HEK293 (cell line): Measurements from ENCODE around the gene GOLT1B.
A peak's percentile ranks its signal among the peaks of the same experiment; 100 is the strongest.

Source experiments
- GFI1B ChIP-seq: fragments of 450-650 bp; formaldehyde crosslinking; IDR thresholded peaks from 2 replicates; pipeline ENCODE4 v1.5.1; 2016; ENCODE audit warnings: missing biosample characterization, missing genetic modification characterization
- KLF16 ChIP-seq: fragments of 450-650 bp; formaldehyde crosslinking; IDR thresholded peaks from 2 replicates; pipeline ENCODE4 v1.5.1; 2017; ENCODE audit warnings: missing biosample characterization, missing genetic modification characterization
- KLF7 ChIP-seq: fragments of 450-650 bp; formaldehyde crosslinking; IDR thresholded peaks from 2 replicates; pipeline ENCODE4 v1.5.1; 2016; ENCODE audit warnings: missing biosample characterization, missing genetic modification characterization, borderline replicate concordance
- MZF1 ChIP-seq: fragments of 450-650 bp; formaldehyde crosslinking; IDR thresholded peaks from 2 replicates; pipeline ENCODE4 v1.5.1; 2017; ENCODE audit warnings: missing biosample characterization, missing genetic modification characterization, borderline replicate concordance
- PRDM1 ChIP-seq: fragments of 450-650 bp; formaldehyde crosslinking; IDR thresholded peaks from 2 replicates; pipeline ENCODE4; 2016; ENCODE audit warnings: missing biosample characterization, missing genetic modification characterization
- TCF7L2 ChIP-seq: IDR thresholded peaks from 2 replicates; pipeline ENCODE4 v1.6.1; 2011; ENCODE audit warnings: low read depth, mild to moderate bottlenecking, inconsistent platforms, low read length, moderate library complexity, borderline replicate concordance
- ZBTB7A ChIP-seq: fragments of 450-650 bp; formaldehyde crosslinking; IDR thresholded peaks from 2 replicates; pipeline ENCODE4 v1.5.1; 2016; ENCODE audit warnings: low read depth, missing biosample characterization, missing genetic modification characterization
- ZNF133 ChIP-seq: fragments of 450-650 bp; formaldehyde crosslinking; IDR thresholded peaks from 2 replicates; pipeline ENCODE4 v1.5.1; 2016; ENCODE audit warnings: missing biosample characterization, missing genetic modification characterization
- ZNF138 ChIP-seq: fragments of 450-650 bp; formaldehyde crosslinking; IDR thresholded peaks from 2 replicates; pipeline ENCODE4 v1.5.1; 2016; ENCODE audit warnings: missing biosample characterization, missing genetic modification characterization, borderline replicate concordance
- ZNF146 ChIP-seq: fragments of 450-650 bp; formaldehyde crosslinking; IDR thresholded peaks from 2 replicates; pipeline ENCODE4 v1.5.1; 2016; ENCODE audit warnings: missing biosample characterization, missing genetic modification characterization
- ZNF174 ChIP-seq: fragments of 450-650 bp; formaldehyde crosslinking; IDR thresholded peaks from 2 replicates; pipeline ENCODE4 v1.5.0; 2017; ENCODE audit warnings: missing biosample characterization, mild to moderate bottlenecking, missing genetic modification characterization
- ZNF292 ChIP-seq: fragments of 450-650 bp; formaldehyde crosslinking; IDR thresholded peaks from 2 replicates; pipeline ENCODE4 v1.5.1; 2016; ENCODE audit warnings: low read depth, missing biosample characterization, missing genetic modification characterization, borderline replicate concordance
- ZNF302 ChIP-seq: fragments of 450-650 bp; formaldehyde crosslinking; IDR thresholded peaks from 2 replicates; pipeline ENCODE4 v1.5.1; 2016; ENCODE audit warnings: missing biosample characterization, missing genetic modification characterization, low read depth
- ZNF514 ChIP-seq: fragments of 450-650 bp; formaldehyde crosslinking; IDR thresholded peaks from 2 replicates; pipeline ENCODE4 v1.5.1; 2016; ENCODE audit warnings: missing biosample characterization, missing genetic modification characterization
- ZNF530 ChIP-seq: fragments of 450-650 bp; formaldehyde crosslinking; IDR thresholded peaks from 2 replicates; pipeline ENCODE4 v1.5.1; 2016; ENCODE audit warnings: low read depth, missing biosample characterization, missing genetic modification characterization
- ZNF585B ChIP-seq: fragments of 450-650 bp; formaldehyde crosslinking; IDR thresholded peaks from 2 replicates; pipeline ENCODE4 v1.5.1; 2016; ENCODE audit warnings: missing biosample characterization, missing genetic modification characterization
- ZNF610 ChIP-seq: fragments of 450-650 bp; formaldehyde crosslinking; IDR thresholded peaks from 2 replicates; pipeline ENCODE4 v1.5.1; 2016; ENCODE audit warnings: missing biosample characterization, missing genetic modification characterization, borderline replicate concordance
- ZNF660 ChIP-seq: fragments of 450-650 bp; IDR thresholded peaks from 2 replicates; pipeline ENCODE4 v1.5.1; 2018; ENCODE audit warnings: missing biosample characterization, mild to moderate bottlenecking, missing genetic modification characterization
- ZNF670 ChIP-seq: fragments of 450-650 bp; formaldehyde crosslinking; IDR thresholded peaks from 2 replicates; pipeline ENCODE4 v1.5.1; 2016; ENCODE audit warnings: missing biosample characterization, missing genetic modification characterization, low read depth
- ZNF830 ChIP-seq: fragments of 450-650 bp; IDR thresholded peaks from 2 replicates; pipeline ENCODE4 v1.5.0; 2018; ENCODE audit warnings: missing biosample characterization, missing genetic modification characterization, low read depth, mild to moderate bottlenecking, moderate library complexity
- ZSCAN16 ChIP-seq: fragments of 450-650 bp; formaldehyde crosslinking; IDR thresholded peaks from 2 replicates; pipeline ENCODE4 v1.5.1; 2016; ENCODE audit warnings: missing biosample characterization, missing genetic modification characterization
- TF ChIP-seq, protein P1 (sequence below): fragments of 450-650 bp; formaldehyde crosslinking; IDR thresholded peaks from 2 replicates; pipeline ENCODE4 v1.5.1; 2016; ENCODE audit warnings: missing biosample characterization, missing genetic modification characterization
- TF ChIP-seq, protein P2 (sequence below): fragments of 450-650 bp; formaldehyde crosslinking; IDR thresholded peaks from 2 replicates; pipeline ENCODE4 v1.5.1; 2016; ENCODE audit warnings: missing biosample characterization, missing genetic modification characterization
- TF ChIP-seq, protein P3 (sequence below): fragments of 450-650 bp; formaldehyde crosslinking; IDR thresholded peaks from 2 replicates; pipeline ENCODE4 v1.5.1; 2016; ENCODE audit warnings: missing biosample characterization, missing genetic modification characterization
- TF ChIP-seq, protein P4 (sequence below): fragments of 450-650 bp; formaldehyde crosslinking; IDR thresholded peaks from 2 replicates; pipeline ENCODE4 v1.5.1; 2017; ENCODE audit warnings: missing biosample characterization, mild to moderate bottlenecking, missing genetic modification characterization, moderate library complexity
- TF ChIP-seq, protein P5 (sequence below): fragments of 450-650 bp; formaldehyde crosslinking; IDR thresholded peaks from 2 replicates; pipeline ENCODE4 v1.5.1; 2016; ENCODE audit warnings: missing biosample characterization, missing genetic modification characterization
- TF ChIP-seq, protein P6 (sequence below): fragments of 450-650 bp; formaldehyde crosslinking; IDR thresholded peaks from 2 replicates; pipeline ENCODE4 v1.5.1; 2016; ENCODE audit warnings: missing biosample characterization, missing genetic modification characterization
- TF ChIP-seq, protein P7 (sequence below): fragments of 450-650 bp; formaldehyde crosslinking; IDR thresholded peaks from 2 replicates; pipeline ENCODE4 v1.5.1; 2016; ENCODE audit warnings: missing biosample characterization, missing genetic modification characterization, borderline replicate concordance

The GOLT1B gene

DNA sequence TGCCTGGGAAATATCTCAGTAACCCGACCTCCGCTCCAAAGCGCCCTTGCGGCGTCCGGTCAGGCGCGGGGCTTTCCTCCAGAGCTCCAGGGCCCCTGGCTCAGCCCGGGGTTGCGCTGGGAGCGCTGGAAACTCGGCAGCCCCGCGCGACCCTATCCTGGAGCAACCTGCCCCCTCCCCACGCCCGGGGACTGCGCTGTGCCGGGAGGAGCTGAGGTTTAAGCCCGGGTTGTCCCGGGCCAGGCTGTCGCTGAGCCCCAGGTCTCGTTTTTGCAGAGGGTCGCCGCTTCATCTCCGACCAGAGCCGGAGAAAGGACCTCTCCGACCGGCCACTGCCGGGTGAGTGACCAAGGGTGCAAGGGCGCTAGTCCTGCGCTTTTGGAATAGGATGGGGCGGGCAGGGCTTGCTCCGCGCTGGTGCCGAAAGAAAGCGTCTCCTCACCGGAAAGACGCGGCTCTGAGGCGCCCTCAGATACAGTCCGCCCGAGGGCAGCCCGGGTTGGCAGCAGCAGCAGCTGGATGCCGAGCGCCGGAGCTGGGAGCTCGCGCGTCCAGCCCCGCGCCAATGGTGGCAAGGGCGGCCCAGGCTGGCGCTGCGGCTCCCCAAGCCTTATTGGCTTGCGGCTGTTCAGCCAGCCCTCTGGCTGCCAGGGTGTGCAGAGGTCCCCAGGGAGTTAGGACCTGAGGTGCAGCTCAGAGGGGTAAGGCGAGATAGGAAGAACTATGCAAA lies 26.0 kb downstream of the GOLT1B start (continued):
- TF ChIP-seq, protein P1, sequence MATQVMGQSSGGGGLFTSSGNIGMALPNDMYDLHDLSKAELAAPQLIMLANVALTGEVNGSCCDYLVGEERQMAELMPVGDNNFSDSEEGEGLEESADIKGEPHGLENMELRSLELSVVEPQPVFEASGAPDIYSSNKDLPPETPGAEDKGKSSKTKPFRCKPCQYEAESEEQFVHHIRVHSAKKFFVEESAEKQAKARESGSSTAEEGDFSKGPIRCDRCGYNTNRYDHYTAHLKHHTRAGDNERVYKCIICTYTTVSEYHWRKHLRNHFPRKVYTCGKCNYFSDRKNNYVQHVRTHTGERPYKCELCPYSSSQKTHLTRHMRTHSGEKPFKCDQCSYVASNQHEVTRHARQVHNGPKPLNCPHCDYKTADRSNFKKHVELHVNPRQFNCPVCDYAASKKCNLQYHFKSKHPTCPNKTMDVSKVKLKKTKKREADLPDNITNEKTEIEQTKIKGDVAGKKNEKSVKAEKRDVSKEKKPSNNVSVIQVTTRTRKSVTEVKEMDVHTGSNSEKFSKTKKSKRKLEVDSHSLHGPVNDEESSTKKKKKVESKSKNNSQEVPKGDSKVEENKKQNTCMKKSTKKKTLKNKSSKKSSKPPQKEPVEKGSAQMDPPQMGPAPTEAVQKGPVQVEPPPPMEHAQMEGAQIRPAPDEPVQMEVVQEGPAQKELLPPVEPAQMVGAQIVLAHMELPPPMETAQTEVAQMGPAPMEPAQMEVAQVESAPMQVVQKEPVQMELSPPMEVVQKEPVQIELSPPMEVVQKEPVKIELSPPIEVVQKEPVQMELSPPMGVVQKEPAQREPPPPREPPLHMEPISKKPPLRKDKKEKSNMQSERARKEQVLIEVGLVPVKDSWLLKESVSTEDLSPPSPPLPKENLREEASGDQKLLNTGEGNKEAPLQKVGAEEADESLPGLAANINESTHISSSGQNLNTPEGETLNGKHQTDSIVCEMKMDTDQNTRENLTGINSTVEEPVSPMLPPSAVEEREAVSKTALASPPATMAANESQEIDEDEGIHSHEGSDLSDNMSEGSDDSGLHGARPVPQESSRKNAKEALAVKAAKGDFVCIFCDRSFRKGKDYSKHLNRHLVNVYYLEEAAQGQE (tag by site-specific recombination), result no peak
- TF ChIP-seq, protein P2, sequence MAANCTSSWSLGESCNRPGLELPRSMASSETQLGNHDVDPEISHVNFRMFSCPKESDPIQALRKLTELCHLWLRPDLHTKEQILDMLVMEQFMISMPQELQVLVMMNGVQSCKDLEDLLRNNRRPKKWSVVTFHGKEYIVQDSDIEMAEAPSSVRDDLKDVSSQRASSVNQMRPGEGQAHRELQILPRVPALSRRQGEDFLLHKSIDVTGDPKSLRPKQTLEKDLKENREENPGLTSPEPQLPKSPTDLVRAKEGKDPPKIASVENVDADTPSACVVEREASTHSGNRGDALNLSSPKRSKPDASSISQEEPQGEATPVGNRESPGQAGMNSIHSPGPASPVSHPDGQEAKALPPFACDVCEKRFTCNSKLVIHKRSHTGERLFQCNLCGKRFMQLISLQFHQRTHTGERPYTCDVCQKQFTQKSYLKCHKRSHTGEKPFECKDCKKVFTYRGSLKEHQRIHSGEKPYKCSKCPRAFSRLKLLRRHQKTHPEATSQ (tag by site-specific recombination), result no peak
- TF ChIP-seq TCF7L2, result no peak
- TF ChIP-seq, protein P3, sequence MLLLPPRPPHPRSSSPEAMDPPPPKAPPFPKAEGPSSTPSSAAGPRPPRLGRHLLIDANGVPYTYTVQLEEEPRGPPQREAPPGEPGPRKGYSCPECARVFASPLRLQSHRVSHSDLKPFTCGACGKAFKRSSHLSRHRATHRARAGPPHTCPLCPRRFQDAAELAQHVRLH (tag by site-specific recombination), result no peak
- TF ChIP-seq KLF16, result peak; percentile 55; the same call in 1 of the 2 replicates
- no peak for TF ChIP-seq ZNF514 (tag by site-specific recombination)
- no peak for TF ChIP-seq GFI1B (tag by site-specific recombination)
- TF ChIP-seq, protein P4, sequence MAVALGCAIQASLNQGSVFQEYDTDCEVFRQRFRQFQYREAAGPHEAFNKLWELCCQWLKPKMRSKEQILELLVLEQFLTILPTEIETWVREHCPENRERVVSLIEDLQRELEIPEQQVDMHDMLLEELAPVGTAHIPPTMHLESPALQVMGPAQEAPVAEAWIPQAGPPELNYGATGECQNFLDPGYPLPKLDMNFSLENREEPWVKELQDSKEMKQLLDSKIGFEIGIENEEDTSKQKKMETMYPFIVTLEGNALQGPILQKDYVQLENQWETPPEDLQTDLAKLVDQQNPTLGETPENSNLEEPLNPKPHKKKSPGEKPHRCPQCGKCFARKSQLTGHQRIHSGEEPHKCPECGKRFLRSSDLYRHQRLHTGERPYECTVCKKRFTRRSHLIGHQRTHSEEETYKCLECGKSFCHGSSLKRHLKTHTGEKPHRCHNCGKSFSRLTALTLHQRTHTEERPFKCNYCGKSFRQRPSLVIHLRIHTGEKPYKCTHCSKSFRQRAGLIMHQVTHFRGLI (tag by site-specific recombination), result 0 out of 2 replicates have a peak, but pooled peaks have one; percentile 13
- TF ChIP-seq, protein P5, sequence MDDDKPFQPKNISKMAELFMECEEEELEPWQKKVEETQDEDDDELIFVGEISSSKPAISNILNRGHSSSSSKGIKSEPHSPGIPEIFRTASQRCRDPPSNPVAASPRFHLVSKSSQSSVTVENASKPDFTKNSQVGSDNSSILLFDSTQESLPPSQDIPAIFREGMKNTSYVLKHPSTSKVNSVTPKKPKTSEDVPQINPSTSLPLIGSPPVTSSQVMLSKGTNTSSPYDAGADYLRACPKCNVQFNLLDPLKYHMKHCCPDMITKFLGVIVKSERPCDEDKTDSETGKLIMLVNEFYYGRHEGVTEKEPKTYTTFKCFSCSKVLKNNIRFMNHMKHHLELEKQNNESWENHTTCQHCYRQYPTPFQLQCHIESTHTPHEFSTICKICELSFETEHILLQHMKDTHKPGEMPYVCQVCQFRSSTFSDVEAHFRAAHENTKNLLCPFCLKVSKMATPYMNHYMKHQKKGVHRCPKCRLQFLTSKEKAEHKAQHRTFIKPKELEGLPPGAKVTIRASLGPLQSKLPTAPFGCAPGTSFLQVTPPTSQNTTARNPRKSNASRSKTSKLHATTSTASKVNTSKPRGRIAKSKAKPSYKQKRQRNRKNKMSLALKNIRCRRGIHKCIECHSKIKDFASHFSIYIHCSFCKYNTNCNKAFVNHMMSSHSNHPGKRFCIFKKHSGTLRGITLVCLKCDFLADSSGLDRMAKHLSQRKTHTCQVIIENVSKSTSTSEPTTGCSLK (tag by site-specific recombination), result no peak
- TF ChIP-seq KLF7 (tag by site-specific recombination), result no peak
- TF ChIP-seq ZNF670 (tag by site-specific recombination), result no peak
- TF ChIP-seq ZNF292 (tag by site-specific recombination), result no peak
- TF ChIP-seq ZBTB7A, result no peak
- TF ChIP-seq ZNF830 (tag by site-specific recombination), result no peak
- TF ChIP-seq ZNF610, result peak; percentile 71; the same call in 1 of the 2 replicates
- TF ChIP-seq, protein P6, sequence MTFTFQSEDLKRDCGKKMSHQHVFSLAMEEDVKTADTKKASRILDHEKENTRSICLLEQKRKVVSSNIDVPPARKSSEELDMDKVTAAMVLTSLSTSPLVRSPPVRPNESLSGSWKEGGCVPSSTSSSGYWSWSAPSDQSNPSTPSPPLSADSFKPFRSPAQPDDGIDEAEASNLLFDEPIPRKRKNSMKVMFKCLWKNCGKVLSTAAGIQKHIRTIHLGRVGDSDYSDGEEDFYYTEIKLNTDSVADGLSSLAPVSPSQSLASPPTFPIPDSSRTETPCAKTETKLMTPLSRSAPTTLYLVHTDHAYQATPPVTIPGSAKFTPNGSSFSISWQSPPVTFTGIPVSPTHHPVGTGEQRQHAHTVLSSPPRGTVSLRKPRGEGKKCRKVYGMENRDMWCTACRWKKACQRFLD (tag by site-specific recombination), result no peak
- TF ChIP-seq ZNF174 (tag by site-specific recombination), result no peak
- TF ChIP-seq, protein P7, sequence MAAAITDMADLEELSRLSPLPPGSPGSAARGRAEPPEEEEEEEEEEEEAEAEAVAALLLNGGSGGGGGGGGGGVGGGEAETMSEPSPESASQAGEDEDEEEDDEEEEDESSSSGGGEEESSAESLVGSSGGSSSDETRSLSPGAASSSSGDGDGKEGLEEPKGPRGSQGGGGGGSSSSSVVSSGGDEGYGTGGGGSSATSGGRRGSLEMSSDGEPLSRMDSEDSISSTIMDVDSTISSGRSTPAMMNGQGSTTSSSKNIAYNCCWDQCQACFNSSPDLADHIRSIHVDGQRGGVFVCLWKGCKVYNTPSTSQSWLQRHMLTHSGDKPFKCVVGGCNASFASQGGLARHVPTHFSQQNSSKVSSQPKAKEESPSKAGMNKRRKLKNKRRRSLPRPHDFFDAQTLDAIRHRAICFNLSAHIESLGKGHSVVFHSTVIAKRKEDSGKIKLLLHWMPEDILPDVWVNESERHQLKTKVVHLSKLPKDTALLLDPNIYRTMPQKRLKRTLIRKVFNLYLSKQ, result no peak
- TF ChIP-seq ZNF302 (tag by site-specific recombination), result no peak
- TF ChIP-seq ZNF146 (tag by site-specific recombination), result no peak
- TF ChIP-seq ZSCAN16 (tag by site-specific recombination), result no peak
- TF ChIP-seq ZNF133 (tag by site-specific recombination), result no peak
- TF ChIP-seq ZNF585B (tag by site-specific recombination), result no peak
- no peak for TF ChIP-seq MZF1
- peak; percentile 38; the same call in 1 of the 2 replicates for TF ChIP-seq ZNF660 (tag by site-specific recombination)
- TF ChIP-seq PRDM1, result no peak
- no peak for TF ChIP-seq ZNF530 (tag by site-specific recombination)
- TF ChIP-seq ZNF138 (tag by site-specific recombination), result no peak
